A673 (cell line): ENCODE data around the gene ADH1B.

ENCODE experiments used
- EZH2 ChIP-seq: fragments of 200-600 bp; sonication (generic); IDR thresholded peaks from 2 replicates; pipeline ENCODE4 v1.6.1; 2017; ENCODE audit warnings: borderline replicate concordance, low read depth, mild to moderate bottlenecking, mixed read lengths, antibody characterized with exemption, low read length; ENCODE audit not compliant: poor library complexity, severe bottlenecking
- TF ChIP-seq, protein P1 (sequence below): fragments of 300-800, 200-600 bp; sonication (generic); conservative IDR thresholded peaks from 2 replicates; pipeline ENCODE4 v1.5.1; 2017; ENCODE audit warnings: low read depth, mild to moderate bottlenecking, antibody characterized with exemption, low read length, moderate library complexity, mixed read lengths

DNA sequence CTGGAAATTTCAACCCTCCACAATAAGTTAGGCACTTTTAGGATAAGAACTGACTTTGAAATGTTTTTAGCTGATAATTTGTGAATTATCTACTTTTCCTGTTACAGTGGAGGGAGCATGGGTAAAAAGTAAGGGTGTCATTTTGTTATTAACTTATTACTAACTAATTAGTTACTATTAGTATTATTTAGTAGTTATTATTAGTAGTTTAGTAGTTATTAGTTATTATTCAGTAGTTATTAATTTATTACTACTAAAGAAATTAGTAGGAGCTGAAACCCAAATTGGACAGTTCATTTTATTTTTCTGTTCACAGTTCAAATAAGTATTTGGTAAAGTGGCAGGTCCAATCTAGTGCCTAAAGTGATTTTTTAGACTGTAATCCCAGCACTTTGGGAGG lies 35.8 kb downstream of the ADH1B start:
- TF ChIP-seq, protein P1, sequence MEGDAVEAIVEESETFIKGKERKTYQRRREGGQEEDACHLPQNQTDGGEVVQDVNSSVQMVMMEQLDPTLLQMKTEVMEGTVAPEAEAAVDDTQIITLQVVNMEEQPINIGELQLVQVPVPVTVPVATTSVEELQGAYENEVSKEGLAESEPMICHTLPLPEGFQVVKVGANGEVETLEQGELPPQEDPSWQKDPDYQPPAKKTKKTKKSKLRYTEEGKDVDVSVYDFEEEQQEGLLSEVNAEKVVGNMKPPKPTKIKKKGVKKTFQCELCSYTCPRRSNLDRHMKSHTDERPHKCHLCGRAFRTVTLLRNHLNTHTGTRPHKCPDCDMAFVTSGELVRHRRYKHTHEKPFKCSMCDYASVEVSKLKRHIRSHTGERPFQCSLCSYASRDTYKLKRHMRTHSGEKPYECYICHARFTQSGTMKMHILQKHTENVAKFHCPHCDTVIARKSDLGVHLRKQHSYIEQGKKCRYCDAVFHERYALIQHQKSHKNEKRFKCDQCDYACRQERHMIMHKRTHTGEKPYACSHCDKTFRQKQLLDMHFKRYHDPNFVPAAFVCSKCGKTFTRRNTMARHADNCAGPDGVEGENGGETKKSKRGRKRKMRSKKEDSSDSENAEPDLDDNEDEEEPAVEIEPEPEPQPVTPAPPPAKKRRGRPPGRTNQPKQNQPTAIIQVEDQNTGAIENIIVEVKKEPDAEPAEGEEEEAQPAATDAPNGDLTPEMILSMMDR, result no peak
- no peak for TF ChIP-seq EZH2
